ENCODE measurements around the gene E2F1. TPM values are rescaled to one million over a fixed set of nuclear protein-coding genes. Genes with fewer than 3 reads are reported as not detected.

Gene E2F1
- total RNA-seq, 4 donors from 2014 or later = 2.1 to 4.8 (median 3.1) TPM

GRCh38 chr20:33662172-33662571 is 24.0 kb downstream of the E2F1 start, which contains the start of gene C20orf144:
TSS of gene C20orf144 (plus strand) at chr20:33662327. CDS start at chr20:33662346, 19 bp downstream.
- H3K9me3 ChIP-seq = no peaks in the 10 kb centered on the region
- TF ChIP-seq CTCF (IDR thresholded peaks at IDR 0.05) (no peak), POLR2A (IDR thresholded peaks at IDR 0.05) (no peak)
- peaks cover 20 to 40% (median 26%) of the 10 kb centered on the region in 3 donors for H3K4me1 ChIP-seq
- WGBS, 2 donors = 95 to 96% methylated on average over 4 to 9 of the region's 10 CpGs
- DNase-seq = no peak
- peak within 1 kb of the TSS; percentile 51 to 83 (median 66) for H3K4me3 ChIP-seq
- peak within 1 kb of the TSS; percentile 87 to 95 (median 90) for H3K27ac ChIP-seq
- H3K27me3 ChIP-seq = no peaks in the 10 kb centered on the region
- peaks cover 10 to 33% (median 10%) of the 10 kb centered on the region in 3 donors for H3K36me3 ChIP-seq
- intact Hi-C loops (cut with DNase I) = no loop called here

GRCh38 chr20:33660685-33661058 is 25.5 kb downstream of the E2F1 start:
- 89 to 92% methylated on average over 3 to 4 of the region's 7 CpGs for WGBS, 2 donors
- no peak for TF ChIP-seq POLR2A (IDR thresholded peaks at IDR 0.05)
- TF ChIP-seq CTCF (IDR thresholded peaks at IDR 0.05) = no peak
- peaks cover 13 to 33% (median 15%) of the 10 kb centered on the region in 3 donors for H3K4me1 ChIP-seq
- no peaks in the 10 kb centered on the region for H3K27me3 ChIP-seq
- no peak for DNase-seq
- H3K9me3 ChIP-seq = no peaks in the 10 kb centered on the region
- peaks cover 10 to 39% (median 10%) of the 10 kb centered on the region in 3 donors for H3K36me3 ChIP-seq
- H3K4me3 ChIP-seq = no peak overlapping the region
- intact Hi-C loops (cut with DNase I) = no loop called here
- no peak overlapping the region for H3K27ac ChIP-seq

GRCh38 chr20:33660035-33660684 is 26.0 kb downstream of the E2F1 start:
- no peak for DNase-seq
- Histone ChIP-seq H3K4me1 (peaks cover 13 to 35% (median 15%) of the 10 kb centered on the region in 3 donors), H3K36me3 (peaks cover 10 to 39% (median 10%) of the 10 kb centered on the region in 3 donors), H3K27me3 (no peaks in the 10 kb centered on the region), H3K27ac (no peak overlapping the region), H3K9me3 (no peaks in the 10 kb centered on the region), H3K4me3 (no peak overlapping the region)
- no peak for TF ChIP-seq CTCF (IDR thresholded peaks at IDR 0.05)
- no peak for TF ChIP-seq POLR2A (IDR thresholded peaks at IDR 0.05)
- 90% methylated on average over 2 of the region's 21 CpGs; no CpG with 5 or more reads in 1 of the 2 donors for WGBS, 2 donors
- intact Hi-C loops (cut with DNase I) = no loop called here

- WGBS, 2 donors = no CpG with 5 or more reads among the region's 32 CpGs
- no peak for DNase-seq
- H3K4me3 ChIP-seq = no peak overlapping the region
- no peak overlapping the region for H3K27ac ChIP-seq
- intact Hi-C loops (cut with DNase I) = no loop called here
- H3K9me3 ChIP-seq = no peaks in the 10 kb centered on the region
- peaks cover 10 to 39% (median 10%) of the 10 kb centered on the region in 3 donors for H3K36me3 ChIP-seq
- H3K4me1 ChIP-seq = peaks cover 13 to 38% (median 19%) of the 10 kb centered on the region in 3 donors
- H3K27me3 ChIP-seq = no peaks in the 10 kb centered on the region
- TF ChIP-seq POLR2A (IDR thresholded peaks at IDR 0.05) = no peak
- TF ChIP-seq CTCF (IDR thresholded peaks at IDR 0.05) = no peak
These were observed 26.7 kb downstream of the E2F1 start for GRCh38 chr20:33659341-33660034.

- Histone ChIP-seq H3K4me1 (peaks cover 10 to 38% (median 18%) of the 10 kb centered on the region in 3 donors), H3K27me3 (no peaks in the 10 kb centered on the region), H3K36me3 (peaks cover 10 to 39% (median 10%) of the 10 kb centered on the region in 3 donors), H3K9me3 (no peaks in the 10 kb centered on the region), H3K4me3 (no peak overlapping the region), H3K27ac (no peak overlapping the region)
- intact Hi-C loops (cut with DNase I) = no loop called here
- 93 to 100% methylated on average over 2 of the region's 4 CpGs for WGBS, 2 donors
- no peak for TF ChIP-seq POLR2A (IDR thresholded peaks at IDR 0.05)
- TF ChIP-seq CTCF (IDR thresholded peaks at IDR 0.05) = no peak
- DNase-seq = no peak
These were observed 27.3 kb downstream of the E2F1 start for GRCh38 chr20:33658929-33659328.

Measured in esophagus squamous epithelium (tissue), 5 donors.